IPS DF 4.7 (cell line): ENCODE measurements around the gene CSRNP3.

Experiments
- DNase-seq: peaks from one replicate; pipeline ENCODE4 v3.0.0-alpha.2; 2013; ENCODE audit warnings: low spot score; ENCODE audit errors: extremely low read depth

CSRNP3 gene, protein sequence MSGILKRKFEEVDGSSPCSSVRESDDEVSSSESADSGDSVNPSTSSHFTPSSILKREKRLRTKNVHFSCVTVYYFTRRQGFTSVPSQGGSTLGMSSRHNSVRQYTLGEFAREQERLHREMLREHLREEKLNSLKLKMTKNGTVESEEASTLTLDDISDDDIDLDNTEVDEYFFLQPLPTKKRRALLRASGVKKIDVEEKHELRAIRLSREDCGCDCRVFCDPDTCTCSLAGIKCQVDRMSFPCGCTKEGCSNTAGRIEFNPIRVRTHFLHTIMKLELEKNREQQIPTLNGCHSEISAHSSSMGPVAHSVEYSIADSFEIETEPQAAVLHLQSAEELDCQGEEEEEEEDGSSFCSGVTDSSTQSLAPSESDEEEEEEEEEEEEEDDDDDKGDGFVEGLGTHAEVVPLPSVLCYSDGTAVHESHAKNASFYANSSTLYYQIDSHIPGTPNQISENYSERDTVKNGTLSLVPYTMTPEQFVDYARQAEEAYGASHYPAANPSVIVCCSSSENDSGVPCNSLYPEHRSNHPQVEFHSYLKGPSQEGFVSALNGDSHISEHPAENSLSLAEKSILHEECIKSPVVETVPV

DNA sequence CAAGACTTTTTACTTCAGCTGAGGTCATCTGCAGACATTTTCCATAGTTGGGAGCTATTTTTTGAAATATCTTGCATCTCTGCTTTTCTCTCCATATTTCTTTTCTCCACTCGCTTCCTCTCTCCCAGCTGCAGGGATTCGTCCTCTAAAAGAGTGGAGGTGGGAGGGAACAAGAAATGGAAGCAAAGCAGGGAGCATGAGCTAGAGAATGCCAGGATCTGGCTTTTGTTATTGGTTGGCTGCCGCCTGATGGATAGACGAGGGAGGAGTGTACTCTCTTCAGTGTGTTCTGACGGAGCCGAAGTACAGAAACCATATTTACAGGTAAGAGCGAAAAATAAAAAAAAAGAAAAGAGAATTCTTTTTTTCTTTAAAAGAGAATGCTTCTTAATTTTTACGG lies at the start of gene CSRNP3:
Gene CSRNP3 (plus strand): TSS at position 282 of the 400 bp plus-strand sequence. CDS start 125,368 bp downstream, outside the sequence.
- DNase-seq = peak; percentile 91

DNA sequence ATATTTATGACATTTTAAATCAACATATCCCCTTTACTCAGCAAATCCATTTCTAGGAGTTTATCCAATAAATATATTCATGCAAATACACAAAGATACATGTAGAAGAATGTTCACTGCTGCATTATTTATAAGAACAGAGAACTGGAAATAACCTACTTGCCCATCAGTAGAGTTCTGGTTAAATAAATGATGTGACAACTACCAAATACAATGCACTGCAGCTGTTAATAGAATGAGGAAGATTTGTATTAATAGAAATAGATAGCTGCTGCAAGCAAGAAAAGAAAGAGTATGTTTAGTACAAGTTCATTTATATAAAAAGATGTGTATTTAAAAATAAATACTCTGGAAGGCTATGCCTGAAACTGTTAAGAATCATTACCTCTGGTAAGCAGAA lies 49.3 kb upstream of the CSRNP3 start:
- DNase-seq = no peak

DNA sequence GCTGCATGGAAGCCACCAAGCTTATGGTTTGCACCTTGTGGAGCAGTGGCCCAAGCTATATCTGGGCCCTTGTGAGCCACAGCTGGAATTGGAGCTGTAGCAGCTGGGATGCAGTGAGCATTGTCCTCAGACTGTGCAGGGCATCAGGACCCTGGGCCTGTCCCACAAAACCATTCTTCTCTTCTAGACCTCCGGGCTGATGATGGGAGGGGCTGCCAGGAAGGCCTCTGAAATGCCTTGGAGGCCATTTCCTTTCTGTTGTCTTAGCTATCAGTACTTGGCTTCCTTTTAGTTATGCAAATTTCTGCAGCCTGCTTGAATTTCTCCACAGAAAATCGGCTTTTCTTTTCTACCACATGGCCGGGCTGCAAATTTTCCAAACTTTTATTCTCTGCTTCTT lies 46.4 kb upstream of the CSRNP3 start:
- DNase-seq = no peak

DNA sequence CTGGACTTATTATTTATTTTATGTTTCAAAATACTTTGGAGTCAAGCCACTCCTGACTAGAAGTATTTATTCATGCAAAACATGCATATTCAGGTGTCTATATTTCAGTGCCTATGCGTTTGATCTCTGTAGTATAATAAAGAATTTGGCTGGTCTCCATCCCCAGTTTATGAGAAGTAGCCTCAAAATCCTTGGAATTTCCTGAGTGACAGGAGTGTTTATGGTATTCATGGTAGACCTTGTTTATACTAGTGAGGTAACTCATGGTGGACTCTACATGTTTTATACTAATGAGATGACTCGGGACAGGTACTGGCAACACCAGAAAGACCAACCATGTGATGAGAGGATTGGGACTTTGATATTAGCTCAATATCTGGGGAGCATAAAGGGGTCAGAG lies 43.9 kb upstream of the CSRNP3 start:
- DNase-seq = no peak

DNA sequence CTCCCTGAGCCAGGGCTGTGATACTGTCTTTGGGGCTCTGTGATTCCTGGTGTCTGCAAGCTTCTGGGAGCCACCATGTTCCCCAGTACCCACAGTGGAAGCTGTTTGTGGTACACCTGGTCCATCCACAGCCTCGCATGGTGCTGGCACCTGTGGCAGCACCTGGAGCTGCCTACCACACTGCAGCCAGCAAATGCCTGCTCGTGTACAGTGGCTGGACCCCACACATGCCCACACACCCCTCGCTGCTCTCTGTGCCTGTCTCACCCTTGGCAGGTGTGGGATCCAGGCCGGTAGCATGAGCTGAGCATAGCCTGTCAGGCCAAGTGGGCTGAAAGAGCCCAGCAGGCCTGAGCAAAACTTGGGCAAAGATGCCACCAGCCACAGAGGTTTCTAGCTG lies 41.8 kb upstream of the CSRNP3 start:
- no peak for DNase-seq

DNA sequence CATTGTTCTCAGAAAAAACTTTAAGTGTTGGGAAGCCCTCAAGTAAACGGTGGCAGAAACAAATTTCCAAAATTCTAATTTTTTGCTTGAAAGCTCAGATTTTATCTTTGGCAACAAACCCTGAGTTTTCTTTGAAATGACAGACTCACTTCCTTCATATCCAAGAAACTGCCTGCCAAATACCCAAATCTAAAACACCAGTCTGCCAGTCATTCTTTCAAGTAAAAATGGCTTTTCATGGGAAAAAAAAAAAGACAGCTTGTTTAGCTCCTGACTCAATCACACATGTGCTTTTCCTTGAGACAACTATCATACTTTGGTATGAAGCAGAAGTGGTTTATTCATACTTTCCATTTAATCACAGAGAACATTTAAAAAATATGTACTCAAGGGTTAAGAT lies 40.6 kb upstream of the CSRNP3 start:
- DNase-seq = no peak

DNA sequence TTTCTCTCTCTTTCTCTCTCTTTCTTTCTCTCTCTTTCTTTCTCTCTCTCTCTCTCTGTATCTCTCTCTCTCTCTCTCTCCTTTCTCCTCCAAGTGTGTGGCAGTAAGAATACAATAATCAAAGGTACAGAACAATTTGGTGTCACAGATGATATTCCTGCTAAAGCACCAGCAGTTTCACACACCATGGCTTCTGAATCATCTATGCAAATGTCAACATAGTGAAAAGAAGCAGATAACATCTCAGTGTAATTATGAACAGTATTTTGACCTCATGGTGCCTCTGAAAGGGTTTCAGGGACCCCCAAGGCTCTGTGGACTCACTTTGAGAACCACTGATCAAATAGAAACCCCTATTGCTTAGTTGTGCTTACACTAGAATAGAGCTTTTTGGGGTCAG lies 38.5 kb upstream of the CSRNP3 start:
- DNase-seq = no peak

DNA sequence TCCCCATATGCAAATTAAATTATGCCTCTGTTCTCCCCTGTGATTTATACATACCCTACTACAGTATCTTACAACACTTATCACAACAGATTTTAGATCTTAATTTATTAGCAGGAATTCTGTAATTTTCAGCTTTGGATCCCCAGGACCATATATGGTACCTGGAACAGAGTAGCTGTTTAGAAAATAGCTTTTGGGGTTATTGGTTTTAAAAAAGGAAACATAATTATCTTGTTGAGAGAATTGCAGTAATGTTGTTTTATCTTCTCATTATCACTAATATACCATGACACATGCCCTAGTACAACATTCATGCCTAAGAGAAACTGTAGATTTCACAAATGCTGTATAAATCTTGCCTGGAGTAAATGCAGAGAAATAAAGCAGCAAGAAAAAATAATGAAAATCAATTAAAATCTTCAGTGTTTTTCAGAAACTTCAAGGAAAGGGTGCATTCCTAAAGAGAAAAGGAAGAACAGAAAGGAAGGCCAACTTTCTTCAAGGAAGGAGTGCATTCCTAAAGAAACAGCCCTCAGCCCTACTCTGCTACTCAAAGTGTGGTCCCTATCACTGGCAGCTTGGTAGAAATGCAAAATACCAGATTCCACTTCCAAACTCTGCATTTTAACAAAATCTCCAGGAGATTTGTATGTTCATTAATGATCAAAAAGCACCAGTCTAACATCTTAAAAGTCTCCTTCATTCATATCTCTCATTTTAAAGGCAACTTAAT lies 37.1 kb upstream of the CSRNP3 start:
- no peak for DNase-seq

DNA sequence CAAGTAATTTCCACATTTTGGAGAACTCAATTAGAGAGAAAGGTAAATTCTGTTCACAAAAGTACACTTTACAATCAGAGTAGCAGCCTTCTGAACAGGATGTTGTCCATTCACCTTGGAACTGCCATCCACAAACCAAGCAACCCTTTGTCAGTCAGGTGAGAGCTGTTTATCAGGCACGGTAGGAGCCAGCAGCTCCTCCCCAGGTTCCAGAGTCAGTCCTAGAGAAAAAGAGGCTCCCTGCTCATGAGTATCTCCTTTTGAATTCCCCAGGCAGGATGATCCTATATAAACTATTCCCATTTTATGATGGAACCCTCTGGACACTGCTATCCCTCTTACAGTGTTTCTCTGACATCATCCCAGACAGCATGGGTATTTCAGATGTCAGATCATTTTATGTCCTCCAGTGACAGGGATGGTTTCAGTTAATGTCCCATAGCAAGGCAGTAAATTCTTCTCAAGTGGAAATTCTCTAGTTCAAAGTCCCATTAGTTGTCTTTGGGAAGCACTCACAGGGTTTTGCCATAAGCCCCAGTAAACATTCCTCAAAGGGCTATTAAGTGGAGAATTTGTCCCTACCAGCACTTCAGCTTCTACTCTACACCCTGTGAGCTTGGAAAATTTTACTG lies 34.5 kb upstream of the CSRNP3 start:
- no peak for DNase-seq

DNA sequence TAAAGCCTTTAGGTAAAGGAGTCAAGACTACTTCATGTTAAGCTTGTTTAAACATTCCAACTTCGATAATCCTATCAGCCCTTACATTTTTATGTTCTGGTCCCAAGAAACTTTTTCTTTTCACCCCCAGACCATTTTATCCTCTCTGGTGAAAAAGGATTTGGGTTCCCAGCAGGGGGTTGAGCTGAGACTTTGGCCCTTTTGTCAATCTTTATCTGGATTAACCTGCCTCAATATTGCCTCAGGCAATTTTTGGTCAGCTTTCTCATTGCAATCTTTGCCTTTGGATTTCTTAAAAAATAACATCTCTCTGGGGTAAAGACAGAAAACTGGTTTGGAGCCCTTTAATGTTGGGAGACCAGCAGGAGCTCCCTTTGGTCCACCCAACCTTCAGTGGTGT lies 33.9 kb upstream of the CSRNP3 start:
- no peak for DNase-seq

DNA sequence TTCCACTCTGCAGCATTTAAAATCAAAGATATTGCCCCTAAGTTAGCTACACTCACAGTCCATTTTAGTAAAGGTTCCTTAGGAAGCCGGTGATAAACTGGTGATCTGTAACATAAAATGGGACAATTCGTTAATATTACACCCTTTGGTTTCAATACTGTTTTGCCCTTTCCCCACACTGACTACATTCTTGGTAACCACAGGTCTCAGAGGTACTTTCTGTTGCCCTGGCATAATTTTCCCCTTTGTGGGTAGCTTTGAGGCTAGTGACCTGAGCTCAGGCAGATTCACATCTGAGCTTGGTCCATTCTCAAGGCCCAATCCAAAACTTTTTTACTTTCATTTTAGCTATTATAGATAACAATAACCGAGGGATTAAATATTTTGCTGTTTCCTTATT lies 32.9 kb upstream of the CSRNP3 start:
- no peak for DNase-seq

DNA sequence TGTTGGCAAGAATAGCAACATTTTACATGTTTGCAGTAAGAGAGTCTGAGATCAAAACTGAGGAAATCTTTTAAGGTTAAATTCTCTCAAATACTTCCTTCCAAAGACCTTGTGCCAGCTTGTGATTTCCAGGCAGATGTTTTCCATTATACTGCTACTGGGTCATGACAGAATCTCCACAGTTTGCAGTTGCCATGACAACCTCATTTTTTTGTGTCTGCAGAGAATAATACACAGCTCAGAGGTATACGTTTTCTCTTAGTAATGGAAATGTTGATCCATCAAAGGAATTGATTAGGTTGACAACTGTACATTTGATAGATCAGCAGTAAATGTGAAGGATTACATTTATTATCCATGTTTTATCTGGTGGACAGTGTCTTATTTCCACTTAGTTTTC lies 29.1 kb upstream of the CSRNP3 start:
- DNase-seq = no peak

DNA sequence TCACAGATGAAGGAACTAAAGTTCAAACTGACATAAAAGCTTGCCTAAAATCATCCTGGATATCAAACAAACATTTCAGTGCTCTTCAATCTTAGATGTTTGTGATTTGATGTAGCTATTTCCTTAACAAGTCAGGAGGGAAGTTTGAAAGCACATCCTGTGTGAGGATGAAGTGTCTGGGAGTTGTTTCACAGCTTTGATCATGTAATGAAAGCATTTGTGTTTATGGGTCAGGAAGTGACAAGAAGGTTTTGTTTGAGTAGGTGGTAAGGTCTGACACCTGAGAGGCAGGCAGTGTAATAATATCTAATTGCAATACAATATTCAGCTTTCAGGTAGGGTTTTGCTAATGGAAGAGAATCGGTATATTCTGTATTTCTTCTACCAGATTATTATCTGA lies 26.0 kb upstream of the CSRNP3 start:
- no peak for DNase-seq

DNA sequence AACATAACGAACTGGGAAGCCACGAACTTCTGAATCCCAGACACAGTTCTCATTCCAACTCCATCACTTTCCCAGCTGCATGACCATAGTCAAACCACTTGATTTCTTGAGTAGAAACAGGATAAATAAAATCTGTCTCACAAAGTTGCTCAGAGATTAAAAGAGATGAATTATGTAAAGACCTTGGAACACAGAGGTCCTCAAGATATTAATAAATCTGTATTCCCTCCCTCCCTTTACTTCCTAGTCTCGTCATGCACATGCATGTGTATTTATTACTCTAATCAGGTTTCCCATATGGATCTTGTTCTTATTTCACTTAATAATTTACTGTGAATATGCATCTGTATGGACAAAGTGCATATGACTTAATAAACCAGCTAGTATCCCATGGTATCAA lies 21.1 kb upstream of the CSRNP3 start:
- no peak for DNase-seq

DNA sequence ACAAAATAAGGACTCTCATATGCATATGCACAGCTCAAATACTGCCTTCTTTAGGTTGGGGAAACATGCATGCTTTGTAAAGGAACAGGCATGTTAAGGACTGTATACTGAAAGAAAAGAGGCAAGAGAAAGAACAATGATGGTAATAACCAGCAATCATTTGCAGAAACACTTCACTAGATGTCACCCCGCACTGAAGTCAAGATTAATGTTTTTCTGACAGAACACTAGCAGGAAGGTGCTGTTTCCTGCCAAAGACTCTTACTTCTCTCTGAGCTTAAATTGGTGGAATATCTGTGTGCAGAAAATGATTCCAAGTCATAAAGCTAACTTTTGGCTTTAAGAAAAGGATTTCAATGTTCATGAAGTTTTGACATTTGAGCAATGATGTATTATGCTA lies 19.3 kb upstream of the CSRNP3 start:
- no peak for DNase-seq

DNA sequence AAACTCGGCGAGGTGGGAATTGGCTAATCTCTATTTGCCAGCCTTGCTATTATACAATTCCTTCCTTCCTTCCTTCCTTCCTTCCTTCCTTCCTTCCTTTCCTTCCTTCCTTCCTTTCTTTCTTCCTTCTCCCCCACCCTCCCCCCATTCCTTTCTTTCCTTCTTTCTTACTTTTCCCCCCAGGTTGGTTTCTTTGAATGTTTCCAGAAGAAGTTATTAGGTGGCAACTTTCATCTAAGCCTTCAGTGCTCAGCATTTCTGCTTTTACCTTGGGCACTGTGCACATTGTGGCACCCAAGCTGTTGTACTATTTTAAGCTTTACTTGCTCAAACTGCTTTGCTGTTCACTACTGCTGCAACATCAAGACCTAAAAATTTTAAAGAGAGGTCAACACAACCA lies 17.2 kb upstream of the CSRNP3 start:
- no peak for DNase-seq

DNA sequence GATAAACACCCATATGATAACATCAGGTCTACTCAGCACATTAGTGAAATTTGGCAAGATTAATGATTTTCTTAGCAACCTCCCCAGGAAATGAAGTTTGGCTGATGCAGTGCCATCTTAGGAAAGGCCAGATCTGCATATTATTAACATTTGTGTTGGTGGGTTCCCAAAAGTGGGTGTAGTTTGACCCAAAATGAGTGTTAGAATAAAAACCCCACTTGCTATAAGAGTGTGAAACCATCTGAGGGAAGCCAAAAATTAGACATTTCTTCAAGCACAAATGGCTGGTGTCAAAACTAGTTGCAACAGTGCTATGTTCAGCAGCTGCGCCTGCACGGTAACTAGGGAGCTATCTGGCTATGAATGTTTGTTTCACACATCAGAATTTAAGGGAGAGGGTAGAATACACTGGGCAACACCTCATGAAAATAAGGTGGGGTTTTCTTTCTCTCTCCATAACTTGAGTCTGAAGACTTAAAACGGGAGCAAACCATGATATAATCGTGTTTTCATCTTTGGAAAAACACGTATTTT lies 15.9 kb upstream of the CSRNP3 start:
- DNase-seq = no peak

DNA sequence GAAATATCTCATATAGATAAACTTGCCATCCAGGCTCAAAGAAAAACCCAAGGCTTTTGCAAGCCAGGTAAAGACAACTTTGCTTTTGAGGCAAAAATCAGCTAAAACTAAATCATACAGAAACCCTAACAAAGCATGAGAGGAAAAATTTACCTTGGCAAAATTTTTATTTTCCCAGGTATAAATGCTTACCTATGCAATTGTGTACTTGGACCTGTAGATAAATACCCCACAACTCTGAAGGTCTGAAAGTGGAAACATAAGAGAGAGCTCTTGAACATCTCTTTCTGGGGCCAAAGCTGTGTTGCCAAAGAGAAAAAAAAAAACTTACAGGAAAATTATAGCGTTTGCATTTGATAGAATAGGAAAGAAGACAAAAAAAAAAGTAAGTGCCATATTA lies 14.6 kb upstream of the CSRNP3 start:
- no peak for DNase-seq

DNA sequence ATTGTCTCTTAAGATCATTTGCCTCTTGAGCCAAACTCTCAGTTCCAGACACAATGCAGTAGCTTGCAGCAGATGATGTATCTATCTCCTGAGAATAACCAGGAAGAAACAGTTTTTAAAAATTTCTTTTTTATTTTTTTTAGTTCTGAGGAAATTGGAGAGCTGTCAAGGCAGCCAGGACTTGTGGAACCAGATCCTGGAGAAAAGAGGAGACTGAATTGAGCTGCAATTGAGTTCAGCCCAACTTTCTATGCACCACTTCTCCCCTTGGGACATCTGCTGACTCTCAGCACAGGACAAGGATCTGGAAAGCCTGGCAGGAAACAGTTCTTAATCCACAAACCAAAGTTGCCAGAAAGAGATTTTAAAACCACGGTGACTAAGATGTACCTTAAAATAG lies 13.5 kb upstream of the CSRNP3 start:
- no peak for DNase-seq

DNA sequence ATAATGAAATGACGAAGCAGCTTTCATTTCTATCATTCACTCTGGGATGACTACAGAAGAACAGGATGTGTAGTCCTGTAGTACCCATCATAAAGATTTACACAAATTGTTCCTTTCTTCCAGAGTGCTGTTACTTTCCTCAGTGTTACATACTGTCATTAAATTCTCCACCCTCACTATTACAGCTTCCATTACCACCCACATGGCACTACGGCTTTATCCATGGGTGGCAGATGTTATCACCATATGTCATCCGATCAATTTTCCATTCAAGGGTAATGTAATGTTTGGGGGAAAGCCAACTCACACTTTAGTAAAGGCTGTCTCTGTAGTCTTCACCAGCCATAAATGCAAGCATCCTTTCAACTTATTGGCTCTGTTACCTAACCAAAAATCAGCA lies 7.1 kb upstream of the CSRNP3 start:
- DNase-seq = no peak

DNA sequence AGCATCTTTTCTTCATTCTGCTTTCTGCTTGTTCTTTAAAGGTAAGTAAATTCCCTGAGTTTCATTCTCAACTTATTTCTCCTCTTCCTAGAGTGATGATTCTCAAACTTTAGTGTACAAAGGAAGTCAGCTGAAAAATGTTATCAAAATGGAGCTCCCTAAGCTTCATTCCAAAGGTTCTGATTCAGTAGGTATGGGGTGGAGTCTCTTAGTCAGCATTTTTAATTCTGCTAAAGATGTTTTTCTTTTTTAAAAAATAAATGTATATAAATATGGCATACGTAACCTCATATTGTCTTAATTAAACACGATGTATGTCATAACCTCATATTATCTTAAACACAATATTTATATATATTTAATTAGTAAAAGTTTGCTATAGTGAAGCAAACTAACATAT lies 3.1 kb upstream of the CSRNP3 start:
- no peak for DNase-seq

DNA sequence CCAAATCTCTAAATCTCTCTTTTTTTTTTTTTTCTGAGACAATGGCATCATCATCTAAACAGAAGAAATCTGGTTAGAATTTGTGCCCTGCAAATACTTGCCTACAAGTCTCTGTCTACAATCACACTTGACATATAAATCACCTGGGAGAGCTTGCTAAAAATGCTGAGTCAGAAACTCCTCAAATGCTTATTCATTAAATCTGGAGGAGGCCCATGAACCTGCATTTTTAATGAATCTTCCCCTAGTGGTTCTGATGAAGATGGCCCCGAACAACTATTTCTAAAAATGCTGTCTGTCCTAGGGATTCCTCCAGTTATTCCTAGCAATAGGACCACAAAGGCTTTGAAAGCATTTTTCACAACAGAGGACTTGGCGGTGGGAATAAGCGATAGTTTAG lies 1.6 kb upstream of the CSRNP3 start:
- no peak for DNase-seq
